NB4 (cell line): ENCODE data around the gene ELFN2.

Source experiments
- DNase-seq: peaks from one replicate; pipeline ENCODE4 v3.0.0; 2010; ENCODE audit warnings: low read depth
- H3K4me3 ChIP-seq: one replicate; pipeline ENCODE4 v1.5.1; 2011; ENCODE audit warnings: mild to moderate bottlenecking, low read depth, low read length, moderate library complexity
- MYC ChIP-seq: IDR thresholded peaks from 2 replicates; pipeline ENCODE4 v1.6.1; 2011; ENCODE audit warnings: low read depth, low read length
- POLR2A ChIP-seq: IDR thresholded peaks from 2 replicates; pipeline ENCODE4 v1.6.1; 2011; ENCODE audit warnings: mild to moderate bottlenecking; ENCODE audit not compliant: insufficient read length; ENCODE audit errors: extremely low read depth
- TF ChIP-seq, protein P1 (sequence below): IDR thresholded peaks from one replicate; pipeline ENCODE4 v1.5.1; 2012; ENCODE audit warnings: low read depth, low read length
- TF ChIP-seq, protein P2 (sequence below): IDR thresholded peaks from 2 replicates; pipeline ENCODE4 v1.6.1; 2011; ENCODE audit warnings: low read depth, low read length

ELFN2 gene

DNA sequence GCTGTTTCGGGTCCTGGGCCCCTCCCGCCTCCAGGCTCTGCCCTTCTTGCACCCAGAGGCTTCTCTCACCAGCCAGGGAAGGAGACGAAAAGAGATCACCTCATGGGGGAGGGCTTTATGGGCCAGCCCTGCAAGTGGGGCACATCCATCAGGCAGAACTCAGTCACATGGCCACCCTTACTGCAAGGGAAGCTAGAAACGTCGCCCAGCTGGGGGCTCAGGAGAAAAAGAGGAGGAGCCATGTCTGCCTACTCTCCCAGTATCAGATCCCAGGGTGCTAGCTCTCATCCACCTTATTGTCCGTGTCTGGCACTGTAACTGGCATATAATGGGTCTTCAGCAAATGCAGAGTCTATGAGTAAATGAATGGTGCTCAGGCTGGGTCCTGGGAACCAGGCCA is 34.7 kb upstream of the ELFN2 start:
- no peak overlapping the region for H3K4me3 ChIP-seq
- DNase-seq = no peak
- TF ChIP-seq POLR2A (no peak), MYC (no peak)
- TF ChIP-seq, protein P1, sequence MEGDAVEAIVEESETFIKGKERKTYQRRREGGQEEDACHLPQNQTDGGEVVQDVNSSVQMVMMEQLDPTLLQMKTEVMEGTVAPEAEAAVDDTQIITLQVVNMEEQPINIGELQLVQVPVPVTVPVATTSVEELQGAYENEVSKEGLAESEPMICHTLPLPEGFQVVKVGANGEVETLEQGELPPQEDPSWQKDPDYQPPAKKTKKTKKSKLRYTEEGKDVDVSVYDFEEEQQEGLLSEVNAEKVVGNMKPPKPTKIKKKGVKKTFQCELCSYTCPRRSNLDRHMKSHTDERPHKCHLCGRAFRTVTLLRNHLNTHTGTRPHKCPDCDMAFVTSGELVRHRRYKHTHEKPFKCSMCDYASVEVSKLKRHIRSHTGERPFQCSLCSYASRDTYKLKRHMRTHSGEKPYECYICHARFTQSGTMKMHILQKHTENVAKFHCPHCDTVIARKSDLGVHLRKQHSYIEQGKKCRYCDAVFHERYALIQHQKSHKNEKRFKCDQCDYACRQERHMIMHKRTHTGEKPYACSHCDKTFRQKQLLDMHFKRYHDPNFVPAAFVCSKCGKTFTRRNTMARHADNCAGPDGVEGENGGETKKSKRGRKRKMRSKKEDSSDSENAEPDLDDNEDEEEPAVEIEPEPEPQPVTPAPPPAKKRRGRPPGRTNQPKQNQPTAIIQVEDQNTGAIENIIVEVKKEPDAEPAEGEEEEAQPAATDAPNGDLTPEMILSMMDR = no peak
- TF ChIP-seq, protein P2, sequence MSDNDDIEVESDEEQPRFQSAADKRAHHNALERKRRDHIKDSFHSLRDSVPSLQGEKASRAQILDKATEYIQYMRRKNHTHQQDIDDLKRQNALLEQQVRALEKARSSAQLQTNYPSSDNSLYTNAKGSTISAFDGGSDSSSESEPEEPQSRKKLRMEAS = no peak

DNA sequence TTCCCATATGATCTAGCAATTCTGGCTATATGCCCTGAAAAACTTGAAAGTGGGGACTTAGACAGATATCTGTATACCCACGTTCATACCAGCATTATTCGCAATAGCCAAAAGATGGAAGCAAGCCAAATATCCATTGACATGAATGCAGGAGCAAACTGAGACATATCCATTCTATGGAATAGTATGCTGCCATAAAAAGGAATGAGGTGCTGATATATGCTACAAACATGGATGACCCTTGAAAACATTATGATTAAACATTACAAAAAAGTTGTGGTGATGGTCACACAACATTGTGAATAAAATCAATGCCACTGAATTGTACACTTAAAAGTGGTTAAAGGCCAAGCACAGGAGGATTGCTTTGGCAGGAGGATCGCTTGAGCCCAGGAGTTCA is 33.4 kb upstream of the ELFN2 start:
- DNase-seq = no peak
- no peak overlapping the region for H3K4me3 ChIP-seq
- TF ChIP-seq, protein P1 = no peak
- TF ChIP-seq MYC = no peak
- no peak for TF ChIP-seq POLR2A
- TF ChIP-seq, protein P2 = no peak

DNA sequence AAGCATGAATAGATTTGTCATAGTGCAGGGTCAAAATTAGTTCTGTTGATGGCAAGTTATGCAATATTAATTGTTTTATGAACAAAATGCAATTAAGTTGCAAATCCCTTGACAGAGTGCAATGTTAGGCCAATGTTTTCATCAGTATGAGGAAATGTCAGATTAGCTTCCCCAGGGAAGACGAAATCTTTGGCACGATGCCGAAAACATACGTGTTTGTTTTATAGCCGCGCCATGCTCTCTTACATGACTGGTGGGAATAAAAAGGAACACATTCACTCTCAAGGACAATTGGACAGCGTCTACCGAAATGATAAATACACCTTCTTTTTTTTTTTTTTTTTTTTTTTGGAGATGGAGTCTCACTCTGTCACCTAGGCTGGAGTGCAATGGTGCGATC is 31.9 kb upstream of the ELFN2 start:
- H3K4me3 ChIP-seq = no peak overlapping the region
- DNase-seq = no peak
- TF ChIP-seq, protein P2 = no peak
- TF ChIP-seq MYC (no peak), POLR2A (no peak)
- TF ChIP-seq, protein P1 = no peak

DNA sequence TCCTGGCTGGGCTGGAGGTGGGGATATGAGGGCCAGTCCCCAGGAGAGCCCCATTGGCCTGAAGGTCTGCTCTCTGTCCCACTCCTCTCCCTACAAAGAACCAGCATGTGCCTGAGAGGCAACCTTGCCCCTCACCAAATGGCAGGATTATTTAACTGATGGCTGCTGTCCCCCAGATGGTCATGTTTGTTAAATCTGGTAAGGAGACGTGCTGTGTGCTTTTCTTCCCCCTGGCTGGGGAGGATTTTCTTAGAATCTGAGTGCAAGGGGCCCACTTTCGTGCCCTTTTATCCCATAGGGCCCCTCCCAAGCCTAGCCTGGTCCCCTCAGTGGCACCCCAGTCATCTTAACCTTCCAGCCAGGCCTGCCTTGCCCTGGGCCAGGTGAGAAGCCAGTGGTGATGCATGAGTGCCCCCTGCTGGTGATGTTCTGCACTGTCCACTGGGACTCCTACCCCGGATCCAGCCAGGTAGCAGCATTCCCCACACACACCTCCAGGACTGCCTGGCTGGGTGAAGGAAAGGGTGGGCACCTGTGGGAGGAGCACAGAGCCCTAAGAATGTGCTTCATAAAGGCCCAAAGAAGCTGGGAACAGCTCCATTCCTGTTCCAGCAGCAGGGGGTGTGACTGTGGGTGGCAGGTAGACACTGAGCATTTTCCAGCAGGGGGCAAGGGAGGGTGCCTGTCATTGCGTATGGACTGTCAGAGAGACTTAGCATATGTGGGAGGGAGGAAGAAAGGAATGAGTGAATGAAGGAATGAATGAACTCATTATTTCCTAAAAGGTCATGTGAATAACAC is 30.0 kb upstream of the ELFN2 start:
- no peak overlapping the region for H3K4me3 ChIP-seq
- TF ChIP-seq, protein P1 = peak; percentile 81
- TF ChIP-seq, protein P2 = no peak
- peak; percentile 70 for DNase-seq

DNA sequence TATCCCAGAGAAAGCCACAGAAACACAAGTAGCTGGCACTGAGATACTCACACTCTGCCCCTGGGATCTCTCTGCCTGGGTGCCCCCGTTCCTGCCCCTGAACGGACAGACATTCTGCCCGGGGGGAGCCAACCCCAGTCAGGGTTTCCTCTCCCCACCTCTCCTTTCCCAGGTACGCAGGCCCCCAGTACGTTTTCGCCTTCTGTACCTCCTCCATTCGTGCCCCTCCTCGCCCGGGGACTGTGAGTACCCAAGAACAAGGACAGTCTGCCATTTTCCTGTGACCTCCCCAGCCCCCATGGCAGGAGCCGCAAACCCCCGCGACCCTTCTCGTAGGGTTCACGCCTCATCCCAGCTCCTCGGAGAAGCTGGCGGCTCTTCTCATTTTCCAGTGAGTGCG is 29.1 kb upstream of the ELFN2 start:
- no peak overlapping the region for H3K4me3 ChIP-seq
- no peak for DNase-seq
- TF ChIP-seq, protein P2 = no peak
- TF ChIP-seq POLR2A (no peak), MYC (no peak)
- TF ChIP-seq, protein P1 = no peak
